Fibroblast of skin of abdomen (primary cell): ENCODE measurements around the gene RFTN1. TPM values are rescaled to one million over a fixed set of nuclear protein-coding genes. Genes with fewer than 3 reads are reported as not detected.

ENCODE experiments used
- DNase-seq: peaks from one replicate; pipeline ENCODE4 v3.0.0-alpha.2; 2013
- polyA plus RNA-seq, 2 experiments: library from polyadenylated mRNA; unstranded; fragments of 120-200 nt; gene quantifications; one replicate each; pipeline ENCODE4 v1.2.1, GENCODE V29; 2013; ENCODE audit not compliant: insufficient read length in 2 of 2

Gene RFTN1
- 53.2 TPM for polyA plus RNA-seq (2013, experiment 1 of 2; ENCODE audit: insufficient read length)
- polyA plus RNA-seq (2013, experiment 2 of 2; ENCODE audit: insufficient read length): 53.7 TPM

- peak; percentile 77 for DNase-seq
Measured at GRCh38 chr3:16513141-16514020, at the start of gene RFTN1. TSS of gene RFTN1 (minus strand) at chr3:16513699. CDS start at chr3:16493869, 19,830 bp downstream.

- DNase-seq: no peak
Measured at GRCh38 chr3:16559653-16560365, 46.3 kb upstream of the RFTN1 start.

- DNase-seq: no peak
Measured at GRCh38 chr3:16554126-16554525, 40.6 kb upstream of the RFTN1 start.

- no peak for DNase-seq
Measured at GRCh38 chr3:16552757-16553156, 39.3 kb upstream of the RFTN1 start.

GRCh38 chr3:16551342-16551976 is 38.0 kb upstream of the RFTN1 start:
- no peak for DNase-seq

GRCh38 chr3:16550676-16551341 is 37.3 kb upstream of the RFTN1 start:
- peak; percentile 89 for DNase-seq

GRCh38 chr3:16550305-16550675 is 36.8 kb upstream of the RFTN1 start:
- no peak for DNase-seq

GRCh38 chr3:16548721-16549120 is 35.2 kb upstream of the RFTN1 start:
- DNase-seq: peak; percentile 73

GRCh38 chr3:16547561-16548357 is 34.3 kb upstream of the RFTN1 start:
- no peak for DNase-seq

- no peak for DNase-seq
Measured at GRCh38 chr3:16546186-16547010, 32.9 kb upstream of the RFTN1 start.

GRCh38 chr3:16545413-16546185 is 32.1 kb upstream of the RFTN1 start:
- DNase-seq: no peak

- DNase-seq: no peak
Measured at GRCh38 chr3:16543242-16543864, 29.9 kb upstream of the RFTN1 start.

GRCh38 chr3:16538507-16538906 is 25.0 kb upstream of the RFTN1 start:
- no peak for DNase-seq

- no peak for DNase-seq
Measured at GRCh38 chr3:16536996-16537395, 23.5 kb upstream of the RFTN1 start.

- no peak for DNase-seq
Measured at GRCh38 chr3:16536344-16536663, 22.8 kb upstream of the RFTN1 start.

GRCh38 chr3:16534640-16535262 is 21.3 kb upstream of the RFTN1 start:
- no peak for DNase-seq

GRCh38 chr3:16533928-16534574 is 20.6 kb upstream of the RFTN1 start:
- no peak for DNase-seq

- no peak for DNase-seq
Measured at GRCh38 chr3:16529264-16529663, 15.8 kb upstream of the RFTN1 start.

GRCh38 chr3:16528581-16528993 is 15.1 kb upstream of the RFTN1 start:
- no peak for DNase-seq
